ENCODE measurements around the gene TMSB4X.

The TMSB4X gene

GRCh38 chrX:13001961-13002671 lies 27.2 kb downstream of the TMSB4X start:
- Histone ChIP-seq H3K4me1 (ENCODE audit: control insufficient read depth, insufficient read depth, low read length) (peaks cover 9% of the 10 kb centered on the region), H3K9ac (ENCODE audit: low read depth, low read length) (no peak overlapping the region), H3K4me2 (ENCODE audit: low read length) (no peak overlapping the region), H3K36me3 (ENCODE audit: insufficient read depth, low read length) (no peaks in the 10 kb centered on the region), H3K27me3 (ENCODE audit: control insufficient read depth, insufficient read depth, low read length) (no peaks in the 10 kb centered on the region), H3K9me3 (replicated peaks; ENCODE audit: low read length) (no peaks in the 10 kb centered on the region), H3K4me3 (ENCODE audit: low read length) (no peak overlapping the region)

GRCh38 chrX:13005661-13006473 lies 31.0 kb downstream of the TMSB4X start:
- no peak overlapping the region for H3K9ac ChIP-seq (ENCODE audit: low read depth, low read length)

DNA sequence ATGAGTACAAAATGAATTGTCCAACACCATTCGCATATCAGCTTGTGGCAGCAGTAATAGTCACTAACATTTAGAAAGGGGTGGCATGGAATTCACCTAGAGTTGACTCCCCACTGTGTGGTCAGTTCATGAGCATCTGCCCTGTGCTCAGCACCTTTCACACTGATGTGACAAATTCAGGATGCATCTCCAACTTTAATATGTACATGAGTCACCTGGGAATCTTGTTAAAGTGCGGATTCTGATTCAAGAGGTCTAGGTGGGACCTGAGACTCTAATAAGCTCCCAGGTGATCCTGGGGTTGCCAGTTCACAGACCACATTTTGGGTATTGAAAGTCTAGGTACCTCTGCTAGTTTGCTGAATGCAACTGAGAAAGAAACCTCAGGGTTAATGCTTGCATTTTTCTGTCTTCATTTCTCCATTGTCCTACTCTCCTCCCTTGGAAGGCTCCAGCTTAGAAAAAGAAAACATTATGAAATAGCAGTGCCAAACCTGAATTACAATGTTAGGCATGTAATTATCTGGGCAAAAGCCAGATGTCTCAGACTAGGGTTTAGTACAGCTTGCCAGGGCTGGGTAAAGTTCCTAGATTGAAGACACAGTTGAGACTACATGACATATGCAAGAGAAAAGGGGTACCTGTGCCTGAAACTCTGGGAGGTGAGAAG lies 32.7 kb downstream of the TMSB4X start:
- no peak overlapping the region for H3K4me3 ChIP-seq (ENCODE audit: low read length)
- H3K9me3 ChIP-seq (replicated peaks; ENCODE audit: low read length), result no peaks in the 10 kb centered on the region
- no peaks in the 10 kb centered on the region for H3K27me3 ChIP-seq (ENCODE audit: control insufficient read depth, insufficient read depth, low read length)
- H3K4me1 ChIP-seq (ENCODE audit: control insufficient read depth, insufficient read depth, low read length), result peaks cover 34% of the 10 kb centered on the region
- no peaks in the 10 kb centered on the region for H3K36me3 ChIP-seq (ENCODE audit: insufficient read depth, low read length)
- no peak overlapping the region for H3K9ac ChIP-seq (ENCODE audit: low read depth, low read length)
- H3K4me2 ChIP-seq (ENCODE audit: low read length), result peak overlapping the region; percentile 6

More at GRCh38 chrX:13005661-13006473, 31.0 kb downstream of the TMSB4X start:
- no peaks in the 10 kb centered on the region for H3K9me3 ChIP-seq (replicated peaks; ENCODE audit: low read length)
- no peaks in the 10 kb centered on the region for H3K27me3 ChIP-seq (ENCODE audit: control insufficient read depth, insufficient read depth, low read length)
- peaks cover 34% of the 10 kb centered on the region for H3K4me1 ChIP-seq (ENCODE audit: control insufficient read depth, insufficient read depth, low read length)
- H3K4me3 ChIP-seq (ENCODE audit: low read length), result no peak overlapping the region
- H3K36me3 ChIP-seq (ENCODE audit: insufficient read depth, low read length), result no peaks in the 10 kb centered on the region
- peak overlapping the region; percentile 13 for H3K4me2 ChIP-seq (ENCODE audit: low read length)

DNA sequence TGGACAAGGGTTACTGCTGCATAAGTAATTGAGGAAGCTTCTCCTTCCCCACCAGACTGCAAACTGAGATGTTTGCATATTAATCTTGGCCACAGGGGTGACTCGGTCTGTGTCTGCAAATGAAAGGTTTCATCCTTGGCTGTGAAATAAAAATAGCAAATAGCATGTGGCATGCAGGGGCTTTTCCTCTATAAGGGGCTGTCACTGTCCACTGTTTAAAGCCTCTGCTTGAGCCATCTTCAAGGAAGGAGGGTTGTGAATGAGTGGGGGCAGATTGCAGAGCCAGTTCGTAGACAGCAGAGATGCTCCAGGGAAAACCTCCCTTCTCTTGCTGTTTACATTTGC lies 33.3 kb downstream of the TMSB4X start:
- no peak overlapping the region for H3K4me3 ChIP-seq (ENCODE audit: low read length)

DNA sequence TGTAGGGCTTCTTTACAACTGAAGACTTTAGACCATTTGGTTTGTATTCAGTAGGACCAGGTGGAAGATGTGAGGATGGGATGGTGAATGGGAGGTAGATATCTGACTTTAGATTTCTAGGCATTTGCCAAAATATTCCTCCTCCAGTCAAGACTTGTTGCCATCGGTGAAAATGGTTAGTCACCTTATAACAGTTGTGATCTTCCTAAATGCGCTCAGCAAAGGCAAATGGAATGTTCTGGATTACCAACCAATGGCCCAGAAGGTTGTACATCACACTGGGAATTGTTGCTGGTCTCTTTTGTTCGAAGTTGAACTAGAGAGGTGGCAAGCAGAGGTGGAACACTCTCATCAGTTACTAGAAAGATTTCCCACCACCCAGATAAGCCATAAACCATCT lies 33.9 kb downstream of the TMSB4X start:
- H3K4me1 ChIP-seq (ENCODE audit: control insufficient read depth, insufficient read depth, low read length), result peaks cover 41% of the 10 kb centered on the region
- no peak overlapping the region for H3K9ac ChIP-seq (ENCODE audit: low read depth, low read length)
- no peaks in the 10 kb centered on the region for H3K36me3 ChIP-seq (ENCODE audit: insufficient read depth, low read length)
- H3K4me2 ChIP-seq (ENCODE audit: low read length), result no peak overlapping the region
- no peak overlapping the region for H3K4me3 ChIP-seq (ENCODE audit: low read length)
- H3K9me3 ChIP-seq (replicated peaks; ENCODE audit: low read length), result no peaks in the 10 kb centered on the region
- no peaks in the 10 kb centered on the region for H3K27me3 ChIP-seq (ENCODE audit: control insufficient read depth, insufficient read depth, low read length)

More for the DNA sequence above, 33.3 kb downstream of the TMSB4X start:
- Histone ChIP-seq H3K4me2 (ENCODE audit: low read length) (peak overlapping the region; percentile 2), H3K36me3 (ENCODE audit: insufficient read depth, low read length) (no peaks in the 10 kb centered on the region), H3K9me3 (replicated peaks; ENCODE audit: low read length) (no peaks in the 10 kb centered on the region), H3K9ac (ENCODE audit: low read depth, low read length) (no peak overlapping the region), H3K4me1 (ENCODE audit: control insufficient read depth, insufficient read depth, low read length) (peaks cover 34% of the 10 kb centered on the region), H3K27me3 (ENCODE audit: control insufficient read depth, insufficient read depth, low read length) (no peaks in the 10 kb centered on the region)

DNA sequence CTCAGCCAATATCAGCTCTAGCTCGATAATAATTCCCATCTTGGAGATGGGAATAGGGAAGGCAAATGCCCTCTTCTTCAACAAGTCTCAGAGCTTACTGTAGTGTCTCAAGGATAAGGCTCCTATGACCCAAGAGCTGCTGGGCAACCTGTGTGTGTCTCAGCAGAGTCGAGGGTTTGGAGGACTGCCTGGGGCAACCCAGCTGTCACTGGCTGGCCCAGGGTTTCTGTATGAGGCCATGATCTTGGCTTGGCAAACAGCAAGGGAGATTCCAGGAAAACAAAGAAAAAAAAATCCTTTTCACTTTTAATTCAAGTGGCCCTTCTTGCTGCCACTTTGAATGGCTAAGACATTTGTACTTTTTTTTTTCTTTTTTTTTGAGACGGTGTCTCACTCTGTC lies 34.4 kb downstream of the TMSB4X start:
- H3K36me3 ChIP-seq (ENCODE audit: insufficient read depth, low read length), result no peaks in the 10 kb centered on the region
- no peak overlapping the region for H3K4me2 ChIP-seq (ENCODE audit: low read length)
- no peak overlapping the region for H3K9ac ChIP-seq (ENCODE audit: low read depth, low read length)
- no peaks in the 10 kb centered on the region for H3K27me3 ChIP-seq (ENCODE audit: control insufficient read depth, insufficient read depth, low read length)
- no peaks in the 10 kb centered on the region for H3K9me3 ChIP-seq (replicated peaks; ENCODE audit: low read length)
- no peak overlapping the region for H3K4me3 ChIP-seq (ENCODE audit: low read length)
- H3K4me1 ChIP-seq (ENCODE audit: control insufficient read depth, insufficient read depth, low read length), result peaks cover 43% of the 10 kb centered on the region

- Histone ChIP-seq H3K27me3 (ENCODE audit: control insufficient read depth, insufficient read depth, low read length) (no peaks in the 10 kb centered on the region), H3K4me3 (ENCODE audit: low read length) (no peak overlapping the region), H3K9ac (ENCODE audit: low read depth, low read length) (no peak overlapping the region), H3K4me2 (ENCODE audit: low read length) (no peak overlapping the region), H3K36me3 (ENCODE audit: insufficient read depth, low read length) (no peaks in the 10 kb centered on the region), H3K9me3 (replicated peaks; ENCODE audit: low read length) (no peaks in the 10 kb centered on the region), H3K4me1 (ENCODE audit: control insufficient read depth, insufficient read depth, low read length) (peaks cover 48% of the 10 kb centered on the region)
Measured at GRCh38 chrX:13009844-13010243, 34.9 kb downstream of the TMSB4X start.

- no peak overlapping the region for H3K9ac ChIP-seq (ENCODE audit: low read depth, low read length)
- H3K36me3 ChIP-seq (ENCODE audit: insufficient read depth, low read length), result no peaks in the 10 kb centered on the region
- peaks cover 48% of the 10 kb centered on the region for H3K4me1 ChIP-seq (ENCODE audit: control insufficient read depth, insufficient read depth, low read length)
- H3K9me3 ChIP-seq (replicated peaks; ENCODE audit: low read length), result no peaks in the 10 kb centered on the region
- H3K4me3 ChIP-seq (ENCODE audit: low read length), result no peak overlapping the region
- H3K27me3 ChIP-seq (ENCODE audit: control insufficient read depth, insufficient read depth, low read length), result no peaks in the 10 kb centered on the region
- H3K4me2 ChIP-seq (ENCODE audit: low read length), result no peak overlapping the region
Measured at GRCh38 chrX:13010546-13010945, 35.6 kb downstream of the TMSB4X start.

- Histone ChIP-seq H3K9me3 (replicated peaks; ENCODE audit: low read length) (no peaks in the 10 kb centered on the region), H3K4me1 (ENCODE audit: control insufficient read depth, insufficient read depth, low read length) (peaks cover 27% of the 10 kb centered on the region), H3K9ac (ENCODE audit: low read depth, low read length) (no peak overlapping the region), H3K36me3 (ENCODE audit: insufficient read depth, low read length) (no peaks in the 10 kb centered on the region), H3K4me3 (ENCODE audit: low read length) (no peak overlapping the region), H3K27me3 (ENCODE audit: control insufficient read depth, insufficient read depth, low read length) (no peaks in the 10 kb centered on the region), H3K4me2 (ENCODE audit: low read length) (peak overlapping the region; percentile 18)
Measured at GRCh38 chrX:13013363-13014110, 38.6 kb downstream of the TMSB4X start.

- no peaks in the 10 kb centered on the region for H3K27me3 ChIP-seq (ENCODE audit: control insufficient read depth, insufficient read depth, low read length)
- H3K4me1 ChIP-seq (ENCODE audit: control insufficient read depth, insufficient read depth, low read length), result peaks cover 27% of the 10 kb centered on the region
- H3K9ac ChIP-seq (ENCODE audit: low read depth, low read length), result no peak overlapping the region
- H3K36me3 ChIP-seq (ENCODE audit: insufficient read depth, low read length), result no peaks in the 10 kb centered on the region
- no peak overlapping the region for H3K4me2 ChIP-seq (ENCODE audit: low read length)
- H3K4me3 ChIP-seq (ENCODE audit: low read length), result no peak overlapping the region
- H3K9me3 ChIP-seq (replicated peaks; ENCODE audit: low read length), result no peaks in the 10 kb centered on the region
Measured at GRCh38 chrX:13014111-13015096, 39.5 kb downstream of the TMSB4X start.
